HG03280 (cell line): ENCODE results near the gene CACNG6.
A peak's percentile ranks its signal among the peaks of the same experiment; 100 is the strongest.

Experiments
- ATAC-seq: cut with Tn5 transposase; IDR thresholded peaks from one replicate; pipeline ENCODE4 v1.9.1; 2021; ENCODE audit warnings: mild to moderate bottlenecking, moderate library complexity; ENCODE audit not compliant: unreplicated experiment

CACNG6 gene

DNA sequence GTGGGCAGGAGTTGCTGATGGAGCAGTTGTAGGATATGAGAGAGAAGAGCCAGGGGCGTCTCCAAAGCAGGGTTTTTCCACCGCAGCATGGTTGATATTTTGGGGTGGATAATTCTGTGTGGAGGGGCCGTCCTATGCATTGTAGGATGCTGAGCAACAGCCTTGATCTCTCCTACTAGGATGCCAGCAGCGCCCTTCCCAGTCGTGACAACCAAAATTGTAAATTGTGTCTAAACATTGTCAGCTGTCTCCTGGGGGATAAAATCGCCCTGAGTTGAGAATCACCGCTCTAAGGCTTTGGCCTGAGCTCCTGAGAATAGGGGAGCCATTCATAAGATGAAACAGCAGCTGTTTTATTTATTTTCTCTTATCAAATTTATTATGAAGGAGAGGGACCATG, 24.5 kb upstream of the CACNG6 start:
- ATAC-seq: no peak

DNA sequence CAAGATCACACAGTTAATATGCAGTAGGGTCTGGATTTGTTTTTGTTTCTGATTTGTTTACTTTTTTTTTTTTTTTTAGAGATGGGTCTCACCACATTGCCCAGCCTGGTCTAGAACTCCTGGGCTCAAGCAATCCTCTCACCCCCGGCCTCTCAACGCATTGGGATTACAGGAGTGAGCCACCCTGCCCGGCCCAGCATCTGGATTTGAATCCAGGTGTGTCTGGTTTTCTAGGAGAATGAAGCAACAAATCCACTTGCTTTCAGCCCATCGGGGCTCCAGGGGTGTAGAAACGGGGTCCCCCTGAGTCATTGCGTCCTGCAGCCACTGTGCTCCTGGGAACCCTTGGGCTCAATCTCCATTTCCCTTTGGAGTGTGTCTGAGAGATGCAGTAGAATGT, 22.1 kb upstream of the CACNG6 start:
- no peak for ATAC-seq

DNA sequence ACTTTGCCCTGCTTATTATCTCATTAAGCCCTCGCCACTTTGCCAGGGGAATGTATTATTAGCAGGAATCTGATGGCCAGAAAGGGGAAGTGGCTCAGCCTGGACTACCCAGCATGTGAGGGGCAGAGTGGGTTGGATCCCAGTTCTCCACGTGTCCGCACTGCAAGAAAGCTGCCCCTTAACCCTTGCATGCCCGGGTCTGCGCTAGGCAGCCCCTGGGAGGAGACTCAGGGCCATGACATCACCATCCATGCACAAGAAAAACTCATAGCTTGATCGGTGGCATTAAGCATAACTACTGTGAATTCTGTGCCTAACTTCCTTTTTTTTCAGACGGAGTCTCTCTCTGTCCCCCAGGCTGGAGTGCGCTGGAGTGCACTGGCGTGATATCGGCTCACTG, 19.8 kb upstream of the CACNG6 start:
- no peak for ATAC-seq

DNA sequence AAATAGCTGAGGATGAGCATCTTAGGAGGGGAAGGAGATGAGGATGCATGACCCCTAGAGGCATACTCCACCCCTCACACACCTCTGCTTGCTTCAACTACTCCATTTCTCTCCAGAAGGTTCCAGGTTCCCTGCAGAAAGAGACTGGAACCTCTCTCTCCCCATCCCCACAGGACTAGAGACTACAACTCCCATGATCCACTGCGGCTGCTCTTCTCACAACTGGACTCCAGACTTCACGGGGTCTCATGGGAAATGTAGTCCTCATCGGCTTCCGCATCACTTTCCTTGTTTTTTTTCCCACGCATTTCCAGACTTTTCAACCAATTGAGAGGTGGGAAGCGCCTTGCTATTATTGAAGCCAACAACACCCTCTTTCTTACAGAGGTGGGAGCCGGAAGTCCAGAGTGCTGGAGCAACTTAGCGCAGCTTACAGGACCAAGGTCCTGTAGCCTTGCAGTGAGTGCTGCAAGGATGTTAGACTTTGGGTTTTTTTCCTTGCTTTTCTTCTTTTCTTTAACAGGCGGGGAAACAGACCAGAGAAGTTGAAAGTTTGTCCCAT, 13.9 kb upstream of the CACNG6 start:
- ATAC-seq: peak; percentile 55

DNA sequence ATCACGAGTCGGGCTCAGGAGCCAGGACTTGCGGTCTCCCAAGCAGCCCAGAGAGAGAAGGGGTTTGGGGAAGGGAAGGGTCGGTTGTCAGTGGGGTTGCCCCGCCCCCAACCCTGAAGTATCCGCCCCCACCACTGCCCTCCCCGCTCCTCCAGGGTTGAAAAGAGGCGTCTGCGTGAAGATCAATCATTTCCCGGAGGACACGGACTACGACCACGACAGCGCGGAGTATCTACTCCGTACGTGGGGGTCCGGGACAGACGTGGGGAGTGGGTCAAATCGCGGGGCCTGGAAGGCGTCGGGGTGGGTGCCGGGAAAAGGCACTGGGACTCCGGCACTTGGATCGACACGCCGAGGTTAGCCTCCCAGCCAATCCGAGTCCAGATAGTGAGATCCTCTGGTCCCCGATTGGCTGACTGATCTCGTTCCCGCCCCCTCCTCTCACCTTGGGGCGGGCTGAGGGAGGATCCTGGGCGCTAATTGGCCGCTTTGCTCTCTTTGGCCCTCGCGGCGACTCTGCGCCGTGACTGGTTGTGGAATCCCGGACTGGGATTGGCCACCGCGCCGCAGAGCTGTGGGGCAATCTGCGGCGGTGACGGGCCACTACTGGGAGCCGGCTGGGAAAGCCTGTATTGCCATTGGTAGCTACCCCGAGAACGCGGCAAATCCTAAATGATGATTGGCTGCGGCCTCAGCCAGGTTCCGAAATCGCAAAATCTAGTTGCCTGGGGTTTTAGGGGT, 13.3 kb upstream of the CACNG6 start:
- ATAC-seq: no peak

DNA sequence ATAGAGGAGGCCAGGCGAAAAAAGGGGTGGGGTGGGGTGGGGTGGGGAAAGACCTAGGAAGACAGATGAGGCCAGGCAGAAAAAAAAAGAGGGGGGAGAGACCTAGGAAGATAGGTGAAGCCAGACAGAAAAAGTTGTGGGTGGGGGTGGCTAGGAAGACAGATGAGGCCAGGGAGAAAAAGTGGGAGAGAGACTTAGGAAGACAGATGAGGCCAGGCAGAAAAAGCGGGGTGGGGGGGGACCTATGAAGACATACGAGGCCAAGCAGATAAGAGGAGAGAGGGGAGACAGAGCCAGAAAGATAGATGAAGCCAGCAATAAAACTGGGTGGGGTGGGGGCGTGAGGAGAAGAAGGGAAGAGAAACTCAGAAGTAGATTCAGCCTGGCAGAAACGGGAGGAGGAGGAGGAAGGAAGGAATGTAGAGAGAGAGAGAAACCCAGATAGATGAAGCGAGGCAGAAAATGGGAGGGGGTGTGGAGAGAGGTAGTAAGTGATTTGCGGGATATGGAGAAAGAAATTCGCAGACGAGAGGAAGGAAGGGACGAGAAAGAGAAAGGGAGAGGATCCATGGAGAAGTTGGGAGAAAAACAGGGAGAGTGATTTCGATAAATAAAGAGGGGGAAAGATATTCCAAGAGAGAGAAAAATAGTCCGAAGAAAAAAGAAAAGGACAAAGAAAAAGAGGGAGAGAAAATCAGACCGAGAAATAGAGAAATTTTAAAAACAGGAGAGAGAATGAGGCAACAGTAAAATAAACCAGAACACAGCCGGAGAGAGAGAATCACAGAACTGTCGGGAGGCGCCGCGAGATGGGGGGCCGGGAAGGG, 12.2 kb upstream of the CACNG6 start:
- ATAC-seq: no peak

DNA sequence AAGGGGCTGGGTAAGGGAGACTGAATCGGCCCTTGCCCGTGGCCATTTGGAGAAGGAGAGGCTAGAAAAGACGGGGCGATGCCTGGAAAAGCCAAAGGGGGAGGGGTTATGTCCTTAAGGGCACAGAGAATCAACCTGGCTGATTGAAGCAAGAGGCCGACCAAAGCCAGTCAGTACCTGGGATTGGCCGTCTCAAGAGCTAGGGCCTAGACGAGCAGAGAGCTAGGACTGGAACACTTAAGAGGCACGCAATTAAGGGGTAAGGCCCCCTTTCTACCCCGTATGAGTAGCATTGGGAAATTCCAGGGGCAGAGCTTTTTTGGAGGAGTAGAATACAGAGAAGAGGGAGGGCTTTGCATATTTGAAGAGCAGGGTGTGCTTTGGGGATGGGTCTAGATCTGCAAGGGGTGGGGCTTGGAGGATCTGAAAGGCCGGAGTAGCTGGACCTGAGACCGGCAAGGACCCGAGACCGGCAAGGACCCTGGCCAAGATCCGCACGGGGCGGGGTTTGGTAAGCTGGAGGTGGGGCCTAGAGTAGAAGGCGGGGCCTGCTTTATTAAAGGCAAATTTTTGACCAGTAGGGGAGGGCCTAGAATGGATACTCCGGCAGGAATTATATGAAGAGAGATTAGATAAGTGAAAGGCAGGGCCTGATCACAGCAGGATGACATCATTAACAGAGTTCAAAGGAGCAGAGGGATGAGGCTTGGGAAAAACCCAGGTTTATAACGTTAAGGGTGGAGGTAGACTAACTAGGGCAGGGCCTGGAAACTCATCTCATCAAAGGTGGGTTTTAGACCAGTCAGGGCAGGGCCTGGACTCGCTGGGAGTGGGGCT, 10.7 kb upstream of the CACNG6 start:
- no peak for ATAC-seq

DNA sequence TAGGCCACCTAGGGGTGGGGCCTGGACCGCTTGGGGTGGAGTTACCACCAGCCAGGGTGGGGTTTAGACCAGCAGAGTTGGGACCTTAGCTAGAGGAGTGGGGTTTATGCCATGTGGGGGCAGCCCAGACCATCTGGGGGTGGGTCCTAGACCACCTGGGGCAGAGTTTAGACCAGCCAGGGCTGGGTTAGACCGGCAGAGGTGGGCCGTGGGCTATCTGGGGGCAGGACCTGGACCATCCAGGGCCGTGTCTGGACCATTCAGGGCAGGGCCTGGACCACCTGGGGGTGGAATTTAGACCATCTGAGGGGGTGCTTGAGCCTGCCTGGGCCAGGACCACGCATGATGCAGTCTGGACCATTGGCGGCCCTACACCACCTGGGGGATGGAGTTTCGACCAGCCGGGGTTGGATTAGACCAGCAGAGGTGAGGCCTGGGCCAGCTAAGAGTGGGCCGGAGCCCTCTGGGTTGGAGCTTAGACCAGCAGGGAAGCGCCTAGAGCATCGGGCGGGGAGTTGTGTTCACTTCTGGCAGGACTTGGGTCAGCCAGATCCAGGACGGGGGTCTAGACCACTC, 10.0 kb upstream of the CACNG6 start:
- ATAC-seq: no peak

DNA sequence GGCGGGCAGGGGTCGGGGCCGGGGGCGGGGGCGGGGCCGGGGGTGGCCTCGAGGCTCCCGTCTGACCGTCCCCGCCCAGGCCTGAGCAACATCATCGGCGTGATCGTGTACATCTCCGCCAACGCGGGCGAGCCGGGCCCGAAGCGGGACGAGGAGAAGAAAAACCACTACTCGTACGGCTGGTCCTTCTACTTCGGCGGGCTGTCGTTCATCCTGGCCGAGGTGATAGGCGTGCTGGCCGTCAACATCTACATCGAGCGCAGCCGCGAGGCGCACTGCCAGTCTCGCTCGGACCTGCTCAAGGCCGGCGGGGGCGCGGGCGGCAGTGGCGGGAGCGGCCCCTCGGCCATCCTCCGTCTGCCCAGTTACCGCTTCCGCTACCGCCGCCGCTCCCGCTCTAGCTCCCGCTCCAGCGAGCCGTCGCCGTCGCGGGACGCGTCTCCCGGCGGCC, 9.4 kb upstream of the CACNG6 start:
- ATAC-seq: no peak

DNA sequence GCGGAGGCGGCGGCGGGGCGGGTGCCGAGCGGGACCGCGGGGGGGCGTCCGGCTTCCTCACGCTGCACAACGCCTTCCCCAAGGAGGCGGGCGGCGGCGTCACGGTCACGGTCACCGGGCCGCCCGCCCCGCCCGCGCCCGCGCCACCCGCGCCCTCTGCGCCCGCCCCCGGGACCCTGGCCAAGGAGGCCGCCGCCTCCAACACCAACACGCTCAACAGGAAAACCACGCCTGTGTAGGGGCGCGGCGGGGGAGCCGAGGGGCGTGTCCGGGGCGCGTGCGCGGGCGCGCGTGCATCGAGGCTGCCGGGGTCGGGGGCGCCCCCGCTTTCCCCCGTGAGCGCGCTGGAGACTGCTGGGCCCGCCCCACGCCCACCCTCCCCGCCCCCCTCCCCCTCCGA, 8.8 kb upstream of the CACNG6 start:
- no peak for ATAC-seq

DNA sequence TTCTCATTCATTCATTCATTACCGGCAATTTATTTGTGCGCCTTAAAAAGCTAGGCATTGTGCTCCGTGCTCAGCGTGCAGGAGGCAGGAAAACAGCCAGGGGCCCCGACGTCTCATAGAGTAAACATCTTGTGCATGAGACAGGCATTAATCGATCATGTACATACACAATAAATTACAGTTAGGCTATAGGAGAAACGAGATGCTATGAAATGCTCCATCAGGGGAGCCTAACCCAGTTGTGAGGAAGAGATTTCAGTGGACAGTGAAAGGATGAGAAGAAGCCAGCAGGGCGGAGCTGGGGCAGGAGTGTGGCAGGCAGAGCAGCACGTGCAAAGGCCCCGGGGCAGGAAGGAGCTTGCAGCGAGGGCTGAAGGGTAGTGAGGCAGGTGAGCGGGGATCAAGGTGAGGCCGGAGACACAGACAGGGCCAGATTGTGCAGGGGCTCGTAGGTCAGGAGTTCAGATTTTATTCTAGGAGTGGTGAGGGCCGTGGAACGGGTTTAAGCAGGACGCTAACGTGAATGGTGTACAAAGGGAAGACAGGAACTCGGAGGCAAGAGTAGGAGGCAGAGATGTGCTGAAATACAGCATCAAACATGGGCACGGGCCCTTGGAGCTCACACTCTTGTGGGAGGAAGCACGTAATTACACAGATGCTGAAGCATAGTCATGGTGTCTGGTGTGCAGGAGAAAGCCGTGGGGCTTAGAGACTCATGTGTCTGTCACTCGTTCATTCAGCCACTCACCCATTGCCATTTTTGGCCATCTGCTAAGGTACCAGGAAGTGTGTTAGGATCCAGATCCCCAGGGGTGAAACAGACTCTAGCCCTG, 7.8 kb upstream of the CACNG6 start:
- ATAC-seq: no peak

DNA sequence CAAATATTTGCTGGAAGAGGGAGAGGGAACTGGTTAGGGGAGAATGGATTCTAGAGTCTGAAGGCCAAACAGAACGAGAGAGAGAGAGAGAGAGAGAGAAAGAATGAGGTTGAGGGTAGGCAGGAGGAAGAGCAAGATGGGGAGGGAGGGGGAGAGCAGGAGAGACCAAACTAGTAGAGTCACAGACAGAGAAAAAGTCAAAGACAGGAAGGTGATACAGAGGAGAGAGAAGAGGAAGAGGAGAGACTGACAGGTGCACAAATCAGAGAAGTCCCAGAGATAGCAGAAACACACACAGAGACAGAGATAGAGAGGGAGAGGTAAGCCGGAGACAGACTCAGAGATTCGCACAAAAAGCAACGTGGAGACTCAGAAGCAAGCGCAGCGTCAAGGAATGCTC, 5.6 kb upstream of the CACNG6 start:
- no peak for ATAC-seq

DNA sequence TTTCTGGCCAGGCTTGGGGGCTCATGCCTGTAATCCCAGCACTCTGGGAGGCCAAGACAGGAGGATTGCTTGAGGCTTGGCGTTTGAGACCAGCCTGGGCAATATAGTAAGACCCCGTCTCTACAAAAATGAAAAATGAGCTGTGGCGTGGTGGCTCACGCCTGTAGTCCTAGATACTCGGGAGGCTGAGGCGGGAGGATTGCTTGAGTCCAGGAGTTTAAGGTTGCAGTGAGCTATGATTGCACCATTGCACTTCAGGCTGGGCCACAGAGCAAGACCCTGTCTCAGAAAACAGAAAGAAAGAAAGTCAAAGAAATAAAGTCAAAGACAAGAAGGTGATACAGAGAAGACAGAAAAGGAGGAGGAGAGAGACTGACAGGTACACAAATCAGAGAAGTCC, 2.5 kb upstream of the CACNG6 start:
- no peak for ATAC-seq

DNA sequence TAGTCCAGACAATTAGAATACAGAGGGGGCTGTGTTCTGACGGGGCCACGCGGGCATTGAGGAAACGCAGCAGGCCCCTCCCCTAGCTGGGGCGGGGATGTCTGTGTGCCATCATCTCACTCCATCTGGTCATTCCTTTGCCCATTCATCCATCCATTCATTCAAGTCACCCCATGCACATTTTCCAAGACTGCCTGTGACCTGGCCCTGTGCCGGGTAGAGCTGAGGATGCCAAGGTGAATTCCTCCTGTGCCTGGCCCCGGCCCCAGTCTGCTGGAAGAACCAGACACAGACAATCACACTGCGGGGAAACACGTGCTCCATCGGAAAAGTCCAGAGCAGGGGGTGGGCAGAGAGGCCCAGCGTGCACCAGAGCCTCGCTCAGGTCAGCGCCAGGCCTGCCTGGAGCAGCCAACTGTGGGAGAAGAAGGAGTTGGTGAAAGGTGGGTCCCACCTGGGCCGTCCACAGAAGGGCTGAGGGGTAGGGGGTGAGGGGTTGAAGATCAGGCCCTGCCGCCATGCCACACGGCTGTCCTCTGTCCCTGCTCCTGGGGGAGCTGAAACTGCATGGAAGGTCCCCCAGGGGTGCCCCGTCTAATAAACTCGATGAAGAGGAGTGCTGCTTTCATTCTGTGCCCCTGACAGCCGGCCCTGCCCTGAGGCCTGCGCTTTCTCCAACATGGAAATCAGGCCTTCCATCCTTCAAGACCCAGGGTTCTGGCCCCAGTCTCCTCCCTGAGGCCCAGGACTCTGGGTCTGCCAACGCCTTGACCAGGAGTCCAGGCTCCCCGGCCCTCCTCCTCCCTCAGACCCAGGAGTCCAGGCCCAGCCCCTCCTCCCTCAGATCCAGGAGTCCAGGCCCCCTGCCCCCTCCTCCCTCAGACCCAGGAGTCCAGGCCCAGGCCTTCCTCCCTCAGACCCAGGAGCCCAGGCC, 1.6 kb upstream of the CACNG6 start:
- no peak for ATAC-seq

DNA sequence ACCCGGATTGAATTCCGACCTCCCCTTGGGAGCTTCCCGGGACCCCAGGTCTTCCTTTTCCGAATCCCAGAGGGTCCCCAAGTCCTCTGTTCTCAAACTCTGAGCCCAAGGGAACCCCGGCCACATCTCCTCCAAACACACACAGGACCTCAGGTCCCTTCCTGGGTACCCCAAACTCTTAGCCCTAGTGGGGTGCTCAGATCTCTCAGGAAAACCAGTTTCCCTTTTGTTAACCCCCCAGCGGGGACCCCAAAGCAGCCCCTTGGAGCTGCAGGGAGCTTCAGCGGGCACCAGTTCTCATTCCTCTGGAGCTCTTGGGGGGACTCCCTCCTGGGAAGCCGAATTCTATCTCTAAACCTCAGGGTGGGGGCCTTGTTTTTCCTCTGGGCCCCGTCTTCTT, 774 bp downstream of the CACNG6 start:
- ATAC-seq: no peak

DNA sequence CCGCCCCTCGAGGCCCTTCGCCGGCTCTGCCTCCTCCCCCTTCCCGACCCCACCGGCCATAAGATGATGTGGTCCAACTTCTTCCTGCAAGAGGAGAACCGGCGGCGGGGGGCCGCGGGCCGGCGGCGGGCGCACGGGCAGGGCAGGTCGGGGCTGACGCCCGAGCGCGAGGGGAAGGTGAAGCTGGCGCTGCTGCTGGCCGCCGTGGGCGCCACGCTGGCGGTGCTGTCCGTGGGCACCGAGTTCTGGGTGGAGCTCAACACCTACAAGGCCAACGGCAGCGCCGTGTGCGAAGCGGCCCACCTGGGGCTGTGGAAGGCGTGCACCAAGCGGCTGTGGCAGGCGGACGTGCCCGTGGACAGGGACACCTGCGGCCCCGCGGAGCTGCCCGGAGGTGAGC, 1.4 kb downstream of the CACNG6 start:
- ATAC-seq: no peak

DNA sequence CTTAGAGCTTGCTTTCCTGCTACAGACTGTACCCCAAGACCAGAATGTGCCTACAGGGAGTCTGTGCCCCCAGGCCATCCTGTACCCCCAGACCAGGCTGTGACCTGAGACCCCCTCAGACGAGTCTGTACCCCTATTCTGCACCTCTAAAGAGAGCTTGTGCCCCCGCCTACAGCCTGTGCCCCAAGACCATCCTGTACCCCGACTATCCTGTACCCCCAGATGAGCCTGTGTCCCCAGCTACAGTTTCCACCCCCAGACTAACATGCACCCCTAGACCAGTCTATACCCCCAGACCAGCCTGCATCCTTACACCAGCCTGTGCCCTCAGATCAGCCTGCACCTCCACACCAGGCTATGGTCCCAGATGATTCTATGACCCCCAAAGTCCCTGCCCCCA, 2.0 kb downstream of the CACNG6 start:
- ATAC-seq: no peak

DNA sequence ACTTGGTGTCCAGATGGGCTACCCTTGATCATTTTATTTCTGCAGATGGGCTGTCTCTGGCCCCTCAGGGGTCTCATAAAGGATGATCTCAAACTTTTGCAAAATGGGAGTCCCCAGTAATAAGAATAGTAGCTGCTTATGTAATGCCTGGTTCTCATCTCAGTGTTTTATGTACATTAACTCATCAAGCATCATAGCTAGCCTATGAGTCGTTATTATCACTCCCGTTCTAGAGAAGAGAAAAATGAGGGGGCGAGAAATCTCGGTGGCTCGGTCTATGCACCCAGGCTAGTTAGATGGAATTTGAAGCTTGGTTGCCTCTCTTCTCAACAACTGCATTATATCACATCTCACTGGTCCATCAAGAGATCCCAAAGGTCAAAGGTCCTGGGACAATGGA, 3.4 kb downstream of the CACNG6 start:
- ATAC-seq: no peak

DNA sequence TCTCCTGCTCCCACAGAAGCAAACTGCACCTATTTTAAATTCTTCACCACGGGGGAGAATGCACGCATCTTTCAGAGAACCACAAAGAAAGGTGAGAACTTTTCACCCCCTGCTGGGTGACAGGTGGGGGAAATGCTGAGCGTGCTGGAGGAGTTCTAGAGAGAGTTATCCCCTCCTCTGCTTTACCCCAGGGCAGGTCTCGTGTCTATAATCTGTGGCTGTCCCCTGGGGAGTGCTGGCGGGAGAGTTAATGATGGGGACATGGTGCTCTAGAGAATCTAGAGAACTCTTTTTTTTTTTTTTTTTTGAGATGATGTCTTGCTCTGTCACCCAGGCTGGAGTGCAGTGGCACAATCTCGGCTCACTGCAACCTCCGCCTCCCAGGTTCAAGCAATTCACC, 6.8 kb downstream of the CACNG6 start:
- ATAC-seq: no peak
